NCI-H187 (cell line): ENCODE data around the gene SNX20.

Experiments
- DNase-seq, 2 experiments: peaks; one replicate each; lab custom pipeline; 2025; lab: John Stamatoyannopoulos, UW

The SNX20 gene

DNA sequence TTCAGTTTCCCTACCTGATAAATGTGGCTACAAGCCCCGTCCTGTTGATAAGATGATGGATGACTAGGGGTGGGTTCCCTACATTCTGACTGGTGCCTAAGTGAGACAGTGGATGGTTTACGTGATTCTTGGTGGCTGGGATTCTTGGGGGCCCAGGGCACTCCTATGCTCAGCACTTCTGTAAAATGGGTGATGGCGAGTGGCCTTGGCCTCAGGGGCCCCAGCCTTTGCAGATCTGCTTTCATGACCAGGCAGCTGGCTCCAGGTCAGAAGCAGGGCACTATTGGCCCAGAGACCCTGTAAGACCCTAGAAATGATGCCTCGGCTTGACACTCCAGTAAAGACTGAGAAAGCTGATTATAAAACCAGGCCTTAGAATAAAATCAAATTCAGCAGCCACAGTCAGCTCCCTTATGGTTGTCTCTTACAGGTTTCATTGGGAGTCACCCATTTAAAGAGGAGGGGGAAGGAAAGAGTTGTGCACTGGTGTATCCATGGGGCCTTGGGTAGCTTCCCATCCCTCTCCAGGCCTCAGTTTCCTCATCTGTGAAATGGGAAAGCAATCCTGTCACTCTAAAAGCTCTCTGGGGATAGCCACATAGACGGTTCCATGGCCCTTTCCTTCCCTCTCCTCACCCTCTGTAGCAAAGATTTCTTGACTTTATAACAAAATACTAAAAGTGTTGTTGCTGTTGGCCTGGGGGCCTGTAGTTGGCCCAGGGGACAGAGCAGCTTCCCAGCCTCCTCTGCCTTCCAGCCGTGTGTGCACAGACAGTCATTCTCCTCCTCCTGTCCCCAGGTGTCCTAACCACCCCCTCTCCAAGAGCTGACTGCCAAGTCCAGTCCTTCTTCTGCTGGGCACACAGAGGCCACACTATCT lies 1.2 kb downstream of the SNX20 start:
- no peak for DNase-seq

DNA sequence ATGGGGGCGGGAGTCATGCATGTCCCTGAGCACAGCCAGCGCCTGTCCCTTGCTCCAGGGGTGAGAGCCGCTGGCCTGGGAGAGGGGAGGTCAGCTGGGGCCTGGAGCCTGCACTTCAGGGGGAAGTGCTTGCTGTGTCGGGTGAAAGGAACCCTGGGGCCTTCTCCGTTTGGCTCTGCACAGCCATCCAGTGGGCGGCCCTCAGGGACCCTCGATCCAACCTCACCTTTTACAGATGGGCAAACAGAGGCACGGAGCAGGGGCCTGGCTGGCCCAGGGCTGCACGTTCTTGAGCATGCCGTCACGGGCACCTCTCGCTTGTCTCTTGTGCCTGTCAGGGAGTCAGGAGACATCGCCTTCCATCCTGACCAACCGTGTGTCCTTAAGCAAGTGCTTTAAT lies 1.8 kb downstream of the SNX20 start:
- DNase-seq, result no peak

GRCh38 chr16:50678531-50678930 lies 2.6 kb downstream of the SNX20 start:
- no peak for DNase-seq

- DNase-seq, result no peak
These were observed 3.8 kb downstream of the SNX20 start for GRCh38 chr16:50677351-50677750.

- no peak for DNase-seq
These were observed 4.4 kb downstream of the SNX20 start for GRCh38 chr16:50676684-50677225.

DNA sequence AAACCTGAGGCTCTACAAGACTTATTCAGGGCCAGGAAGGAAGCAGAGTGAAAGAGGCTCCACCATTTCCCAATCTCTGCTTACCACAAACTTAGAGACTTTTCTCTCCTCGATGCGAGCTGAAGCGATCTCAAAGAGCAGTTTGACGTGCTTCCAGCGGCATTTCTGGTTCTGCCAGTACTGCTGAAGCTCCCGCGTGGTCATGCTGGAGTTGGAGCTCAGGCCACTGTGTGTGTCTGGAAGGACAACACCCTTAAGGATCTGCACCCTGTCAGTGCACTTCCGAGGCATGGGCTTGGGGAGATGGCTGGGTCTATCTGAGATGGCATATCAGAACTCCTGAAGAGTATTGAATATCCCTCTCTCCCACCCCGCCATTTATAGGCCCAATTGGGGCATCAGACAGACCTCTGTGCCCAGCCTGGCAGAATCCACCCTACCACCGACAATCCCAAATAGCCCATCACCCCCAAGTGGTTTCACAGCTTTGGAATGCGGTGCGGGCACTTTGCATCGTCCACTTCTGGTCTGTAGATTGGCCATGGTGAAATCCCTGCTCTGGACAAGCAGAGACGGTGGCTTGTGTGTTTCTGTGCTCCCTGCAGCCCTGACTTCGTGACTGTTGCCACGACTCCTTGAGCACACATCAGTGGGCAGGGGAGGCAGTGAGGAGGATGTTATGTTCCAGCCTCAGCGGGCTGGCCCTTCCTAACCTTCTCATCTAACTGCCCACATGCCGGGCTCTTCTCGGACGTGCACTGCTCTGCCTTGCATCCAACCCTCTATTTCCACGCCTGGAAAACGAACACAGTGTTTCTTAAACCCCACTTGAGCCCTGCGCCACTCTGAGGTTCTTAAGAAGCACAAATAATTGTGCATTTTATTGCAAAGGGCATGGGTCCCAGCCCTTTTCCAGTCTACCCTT lies 5.2 kb downstream of the SNX20 start:
- no peak for DNase-seq

GRCh38 chr16:50674831-50675230 lies 6.3 kb downstream of the SNX20 start:
- DNase-seq, result no peak

- DNase-seq, result no peak
These were observed 7.4 kb downstream of the SNX20 start for GRCh38 chr16:50673496-50674275.

- DNase-seq, result no peak
These were observed 9.4 kb downstream of the SNX20 start for GRCh38 chr16:50671644-50672260.

DNA sequence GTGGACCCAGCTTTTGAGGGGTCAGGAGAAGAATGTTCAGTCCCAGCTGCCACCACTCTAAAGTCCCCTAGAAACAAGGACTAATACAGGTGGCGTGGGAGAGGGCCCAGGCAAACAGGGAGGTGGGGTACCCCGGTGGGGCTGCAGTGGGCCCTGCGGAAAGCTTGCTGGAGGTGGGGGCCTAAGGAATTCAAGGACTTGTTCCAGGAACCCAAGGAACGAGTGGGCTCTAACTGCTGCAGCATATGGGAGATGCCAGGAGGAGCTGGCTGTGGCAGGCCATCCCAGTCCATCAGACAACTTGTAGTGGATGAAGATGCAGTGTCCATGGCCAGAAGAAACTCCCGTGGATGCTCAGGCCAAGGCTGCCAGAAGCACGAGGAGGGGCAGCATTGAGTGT lies 10.6 kb downstream of the SNX20 start:
- no peak for DNase-seq

DNA sequence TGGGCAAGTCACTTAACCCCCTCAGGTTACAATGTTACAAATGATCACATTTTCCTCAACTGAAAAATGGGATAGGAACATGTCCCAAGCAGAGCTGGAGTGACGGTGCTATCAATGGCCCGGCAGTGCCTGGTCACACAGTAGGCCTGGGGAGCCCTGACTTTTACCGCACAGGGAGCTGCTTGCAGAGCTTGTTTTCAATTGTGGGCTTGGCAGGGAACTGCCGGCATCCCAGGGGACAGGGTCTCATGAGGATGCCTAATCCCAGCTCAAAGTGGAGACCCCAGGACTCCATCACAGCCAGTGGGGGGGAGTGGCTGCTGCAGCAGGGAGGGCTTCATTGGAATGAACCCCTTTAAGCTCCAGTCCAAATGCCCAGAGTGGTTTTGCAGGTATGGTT lies 11.4 kb downstream of the SNX20 start:
- no peak for DNase-seq

- no peak for DNase-seq
These were observed 12.6 kb downstream of the SNX20 start for GRCh38 chr16:50668368-50669008.

DNA sequence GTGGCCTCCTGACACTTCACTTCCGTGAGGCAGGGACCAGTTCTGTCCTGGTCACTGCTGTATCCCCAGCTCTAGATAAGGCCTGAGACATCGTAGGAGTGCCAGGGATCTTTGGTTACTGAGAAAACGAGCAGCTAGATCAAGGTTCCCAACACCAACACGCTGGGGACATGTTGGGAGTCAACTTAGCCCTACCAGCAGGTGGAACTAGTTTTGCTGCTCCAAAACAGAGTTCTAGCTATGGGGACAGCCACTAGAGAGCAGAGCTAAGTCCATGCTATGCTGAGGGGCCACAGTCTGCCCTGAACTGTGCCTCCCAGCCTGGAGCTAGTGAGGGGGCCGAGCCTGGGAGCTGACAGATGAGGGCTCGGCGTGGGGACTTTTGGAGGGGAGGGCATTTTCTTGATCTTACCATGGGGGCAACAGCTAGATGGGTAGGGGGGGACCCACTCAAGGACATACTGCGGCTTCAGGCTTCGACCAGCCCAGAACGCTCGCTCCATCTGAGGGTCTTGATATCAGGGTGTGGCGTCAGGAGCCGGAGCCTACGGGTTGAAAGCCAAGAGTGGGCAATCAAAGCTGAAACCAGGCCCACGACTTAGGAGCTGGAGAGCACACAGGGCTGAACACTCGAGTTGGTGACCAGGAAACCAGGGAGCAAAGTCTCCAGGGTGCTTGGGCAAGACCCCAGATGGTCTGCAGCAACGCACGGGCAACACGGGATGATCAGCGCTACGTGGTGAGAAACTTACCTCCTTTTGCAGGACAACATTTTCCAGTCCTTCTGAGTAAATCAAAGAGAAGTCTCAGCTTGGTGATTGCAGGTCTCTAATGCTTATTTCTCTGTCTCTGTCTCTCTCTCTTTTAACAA lies 13.4 kb downstream of the SNX20 start:
- no peak for DNase-seq

- no peak for DNase-seq
These were observed 14.2 kb downstream of the SNX20 start for GRCh38 chr16:50666658-50667496.

GRCh38 chr16:50665128-50665878 lies 15.8 kb downstream of the SNX20 start:
- no peak for DNase-seq

GRCh38 chr16:50664270-50664669 lies 16.8 kb downstream of the SNX20 start:
- no peak for DNase-seq

DNA sequence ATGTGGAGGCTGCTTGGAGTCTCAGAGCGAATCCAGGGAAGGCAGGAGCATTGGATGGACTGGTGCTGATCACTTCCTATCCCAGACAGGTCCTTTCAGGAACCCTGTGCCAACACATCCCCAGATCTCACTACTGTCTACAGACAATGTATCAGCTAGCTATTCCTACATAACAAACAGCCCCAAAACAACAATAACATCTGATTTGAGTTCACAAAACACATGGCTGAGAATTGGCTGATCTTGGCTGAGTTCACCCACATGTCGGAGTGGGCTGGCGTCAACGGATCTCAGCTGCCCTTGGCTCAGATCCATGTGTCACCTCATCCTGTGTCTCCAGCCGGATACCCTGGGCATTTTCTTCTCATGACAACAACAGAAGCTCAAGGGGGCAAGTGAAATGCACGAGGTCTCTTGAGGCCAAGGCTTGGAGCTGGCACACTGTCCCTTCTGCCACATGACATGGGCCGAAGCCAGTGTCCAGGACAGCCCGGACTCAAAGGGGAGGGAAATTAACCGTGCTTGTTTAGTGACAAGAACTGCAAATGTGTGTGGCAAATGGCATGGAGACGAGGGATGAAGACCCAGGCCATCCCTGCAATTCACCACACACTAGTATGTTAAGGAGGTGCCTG lies 18.7 kb downstream of the SNX20 start:
- no peak for DNase-seq

DNA sequence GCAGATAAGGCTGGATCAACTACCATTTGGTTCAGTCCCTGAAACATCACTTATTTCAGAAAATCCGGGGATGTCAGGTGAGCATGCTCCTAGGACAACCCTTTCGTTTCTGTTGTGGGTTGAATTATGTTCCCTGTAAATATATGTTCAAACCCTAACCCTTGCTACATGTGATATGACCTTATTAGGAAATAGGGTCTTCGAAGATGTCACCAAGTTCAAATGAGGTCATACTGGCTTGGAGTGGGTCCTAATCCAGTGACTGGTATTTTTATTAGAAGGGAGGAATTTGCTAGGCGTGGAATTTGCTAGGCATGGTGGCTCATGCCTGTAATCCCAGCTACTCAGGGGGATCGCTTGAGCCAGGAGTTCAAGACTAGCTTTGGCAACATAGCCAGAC lies 21.3 kb downstream of the SNX20 start:
- no peak for DNase-seq
